BLaER1 treated with 17β-estradiol and CSF1 and Interleukin-3, amounts not matched to agents 10 nM and 100 nM (cell line): ENCODE results near the gene FAM149B1.
"Not testable (repeated sequence)": the region's sequence is repeated elsewhere in the genome, so short reads cannot be mapped to it uniquely, and the experiment has no call there.

Experiments used
- H3K27ac ChIP-seq, 11 experiments: shearing (Covaris generic); formaldehyde crosslinking; 2 replicates each; pipeline ENCODE4 v1.8.1; 2022
- H3K27me3 ChIP-seq, 11 experiments: shearing (Covaris generic); formaldehyde crosslinking; 2 replicates each; pipeline ENCODE4 v1.8.1; 2022
- H3K36me3 ChIP-seq, 11 experiments: shearing (Covaris generic); formaldehyde crosslinking; 2 replicates each; pipeline ENCODE4 v1.8.1; 2022
- H3K4me1 ChIP-seq, 10 experiments: shearing (Covaris generic); formaldehyde crosslinking; 2 replicates each; pipeline ENCODE4 v1.8.1; 2022
- H3K4me2 ChIP-seq, 11 experiments: shearing (Covaris generic); formaldehyde crosslinking; 2 replicates each; pipeline ENCODE4 v1.8.1; 2022
- H3K4me3 ChIP-seq, 10 experiments: shearing (Covaris generic); formaldehyde crosslinking; 2 replicates each; pipeline ENCODE4 v1.8.1; 2022
- H3K9ac ChIP-seq, 11 experiments: shearing (Covaris generic); formaldehyde crosslinking; 2 replicates each; pipeline ENCODE4 v1.8.1; 2022
- H3K9me3 ChIP-seq, 11 experiments: shearing (Covaris generic); formaldehyde crosslinking; replicated peaks in 1 of 11; 2 replicates each; pipeline ENCODE4 v1.8.1; 2022
- H4K20me1 ChIP-seq, 11 experiments: shearing (Covaris generic); formaldehyde crosslinking; 2 replicates each; pipeline ENCODE4 v1.8.1; 2022
- Cebpa-rat ChIP-seq, 11 experiments: shearing (Covaris generic); IDR thresholded peaks; 2 replicates each; pipeline ENCODE4 v1.8.1; 2022

The FAM149B1 gene

GRCh38 chr10:73246646-73247508 lies 79.0 kb downstream of the FAM149B1 start, which contains the start of gene DNAJC9:
TSS of gene DNAJC9 (minus strand) at chr10:73247255. CDS start at chr10:73247189, 66 bp downstream.
- H3K27ac ChIP-seq = peak within 1 kb of the TSS; percentile 43 to 93 (median 87); a peak in 21 of 22 replicates
- H4K20me1 ChIP-seq = peaks cover 0 to 26% (median 14%) of the 10 kb centered on the region in 11 experiments; a peak in 12 of 22 replicates
- peak within 1 kb of the TSS; percentile 74 to 96 (median 85) for H3K4me3 ChIP-seq
- H3K9me3 ChIP-seq = no peaks in the 10 kb centered on the region
- no peaks in the 10 kb centered on the region for H3K27me3 ChIP-seq
- peaks cover 64 to 79% (median 73%) of the 10 kb centered on the region in 10 experiments for H3K4me1 ChIP-seq
- H3K9ac ChIP-seq = peak within 1 kb of the TSS; percentile 80 to 94 (median 91)
- H3K4me2 ChIP-seq = peak within 1 kb of the TSS; percentile 71 to 95 (median 87)
- H3K36me3 ChIP-seq = peaks cover 36 to 78% (median 64%) of the 10 kb centered on the region in 11 experiments
- no peak for TF ChIP-seq Cebpa-rat (IDR thresholded peaks at IDR 0.05)

GRCh38 chr10:73247509-73248258 lies 79.8 kb downstream of the FAM149B1 start:
- Histone ChIP-seq H4K20me1 (peaks cover 0 to 26% (median 14%) of the 10 kb centered on the region in 11 experiments; a peak in 11 of 22 replicates), H3K4me1 (peaks cover 64 to 79% (median 74%) of the 10 kb centered on the region in 10 experiments), H3K36me3 (peaks cover 28 to 70% (median 56%) of the 10 kb centered on the region in 11 experiments), H3K4me3 (peak overlapping the region; percentile 74 to 96 (median 85)), H3K9me3 (no peaks in the 10 kb centered on the region), H3K27ac (peak overlapping the region; percentile 43 to 93 (median 87); a peak in 21 of 22 replicates), H3K9ac (peak overlapping the region; percentile 80 to 94 (median 91)), H3K4me2 (peak overlapping the region; percentile 71 to 95 (median 87)), H3K27me3 (no peaks in the 10 kb centered on the region)
- no peak for TF ChIP-seq Cebpa-rat (IDR thresholded peaks at IDR 0.05)

DNA sequence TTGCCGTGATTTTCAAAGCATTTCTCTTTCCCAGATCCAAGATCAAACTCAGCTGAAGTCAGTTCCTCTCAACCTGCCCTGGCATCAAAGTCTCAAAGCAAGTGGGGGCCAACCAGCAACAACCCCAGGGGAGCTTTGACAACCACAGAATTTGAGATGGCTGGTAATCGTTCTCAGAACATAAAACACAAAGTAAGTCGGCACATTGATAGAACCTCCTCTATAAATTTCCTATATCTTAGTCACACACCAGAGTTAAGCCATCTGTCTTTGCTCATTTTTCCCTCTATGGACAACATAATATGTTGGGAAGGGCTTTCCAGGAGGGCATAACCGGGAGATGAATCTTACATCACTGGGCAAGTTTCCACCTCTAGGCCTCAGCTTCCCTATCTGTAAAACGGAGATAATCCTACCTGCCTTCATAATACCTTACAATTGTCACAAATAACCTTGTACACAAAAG lies 80.4 kb downstream of the FAM149B1 start:
- Histone ChIP-seq H3K27ac (peak overlapping the region; percentile 43 to 93 (median 87); a peak in 16 of 22 replicates), H3K4me1 (peaks cover 62 to 78% (median 74%) of the 10 kb centered on the region in 10 experiments), H3K27me3 (no peaks in the 10 kb centered on the region), H3K9me3 (no peaks in the 10 kb centered on the region), H3K36me3 (peaks cover 24 to 64% (median 50%) of the 10 kb centered on the region in 11 experiments), H3K4me2 (peak overlapping the region; percentile 71 to 95 (median 87)), H4K20me1 (peaks cover 0 to 26% (median 14%) of the 10 kb centered on the region in 11 experiments; a peak in 11 of 22 replicates), H3K9ac (peak overlapping the region; percentile 28 to 94 (median 90); a peak in 17 of 22 replicates), H3K4me3 (peak overlapping the region in 5 of 10 experiments; percentile 74 to 92 (median 83); a peak in 3 of 20 replicates)
- TF ChIP-seq Cebpa-rat (IDR thresholded peaks at IDR 0.05) = no peak

DNA sequence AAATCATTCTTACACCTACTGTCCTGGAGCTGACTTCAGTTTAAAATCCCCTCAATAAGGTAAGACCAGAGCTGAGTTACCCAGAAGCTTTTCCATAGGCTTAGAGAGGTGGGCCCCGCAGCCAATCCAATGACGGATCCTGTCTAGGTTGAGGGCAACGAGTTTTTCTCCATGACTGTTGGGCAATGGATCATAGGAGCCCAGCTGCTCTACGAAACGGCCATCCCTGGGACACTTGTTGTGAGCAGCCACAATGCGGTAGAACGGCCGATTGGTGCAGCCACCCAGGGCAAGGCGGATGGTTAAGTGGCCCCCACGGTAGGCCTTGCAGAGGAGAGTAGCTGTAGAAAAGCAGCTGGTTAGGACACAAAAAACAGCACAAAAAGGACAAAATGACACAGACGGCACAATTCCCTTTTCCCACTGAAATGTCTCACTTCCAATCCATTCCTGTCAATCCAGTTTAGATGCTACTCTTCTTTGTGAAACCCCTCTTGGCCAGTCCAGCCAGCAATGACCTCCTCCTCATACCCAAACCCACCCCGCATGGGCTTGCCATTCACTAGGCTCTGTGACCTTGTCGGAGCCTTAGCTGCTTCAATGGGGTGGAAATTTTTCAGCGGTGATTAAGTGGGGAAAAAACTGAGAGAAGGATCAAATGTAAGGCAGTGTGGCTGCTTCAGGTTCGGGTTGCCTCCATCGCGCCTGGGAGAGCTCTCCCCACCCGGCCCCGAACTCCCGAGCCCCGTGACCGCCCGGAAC lies 83.9 kb downstream of the FAM149B1 start:
- H3K9me3 ChIP-seq = no peaks in the 10 kb centered on the region
- H3K27ac ChIP-seq = peak overlapping the region; percentile 86 to 98 (median 92)

GRCh38 chr10:73252445-73253224 lies 84.7 kb downstream of the FAM149B1 start, which contains the start of gene MRPS16:
TSS of gene MRPS16 (minus strand) at chr10:73252644. CDS start at chr10:73252482, 162 bp downstream.
- H3K4me1 ChIP-seq = peaks cover 41 to 55% (median 51%) of the 10 kb centered on the region in 10 experiments
- H3K27ac ChIP-seq = peak within 1 kb of the TSS; percentile 86 to 98 (median 92)
- H3K9me3 ChIP-seq = no peaks in the 10 kb centered on the region
- no peak for TF ChIP-seq Cebpa-rat (IDR thresholded peaks at IDR 0.05)
- H3K9ac ChIP-seq = peak within 1 kb of the TSS; percentile 87 to 98 (median 93)
- H3K4me2 ChIP-seq = peak within 1 kb of the TSS; percentile 90 to 99 (median 93)
- H3K27me3 ChIP-seq = no peaks in the 10 kb centered on the region
- H3K4me3 ChIP-seq = peak within 1 kb of the TSS; percentile 66 to 96 (median 80)
- peaks cover 22 to 35% (median 27%) of the 10 kb centered on the region in 11 experiments for H3K36me3 ChIP-seq
- H4K20me1 ChIP-seq = no peaks in the 10 kb centered on the region

More for the DNA sequence above, 83.9 kb downstream of the FAM149B1 start:
- TF ChIP-seq Cebpa-rat (IDR thresholded peaks at IDR 0.05) = no peak
- Histone ChIP-seq H3K36me3 (peaks cover 22 to 35% (median 27%) of the 10 kb centered on the region in 11 experiments), H3K4me2 (peak overlapping the region; percentile 85 to 99 (median 93)), H4K20me1 (no peaks in the 10 kb centered on the region), H3K4me3 (peak overlapping the region; percentile 66 to 96 (median 80)), H3K27me3 (no peaks in the 10 kb centered on the region), H3K9ac (peak overlapping the region; percentile 87 to 98 (median 93)), H3K4me1 (peaks cover 44 to 58% (median 53%) of the 10 kb centered on the region in 10 experiments)

DNA sequence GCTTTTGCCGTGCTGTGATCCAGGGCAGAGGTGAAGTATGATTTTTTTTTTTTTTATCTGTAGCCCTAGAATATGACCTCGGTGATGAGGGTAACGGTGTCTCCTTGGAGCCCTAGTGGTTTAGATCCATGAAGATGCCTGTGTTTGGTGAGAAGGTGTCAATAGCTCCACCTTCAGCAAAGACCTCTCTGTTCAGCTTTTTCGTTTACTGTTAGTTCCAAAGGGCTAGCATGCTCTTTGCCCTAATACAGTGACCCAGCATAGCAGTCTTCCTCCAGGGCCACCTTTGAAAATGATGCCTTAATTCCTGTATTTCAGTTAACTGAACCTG lies 85.3 kb downstream of the FAM149B1 start:
- Histone ChIP-seq H3K4me2 (peak overlapping the region; percentile 84 to 98 (median 92)), H3K36me3 (peaks cover 22 to 35% (median 27%) of the 10 kb centered on the region in 11 experiments), H3K27me3 (no peaks in the 10 kb centered on the region), H3K4me1 (peaks cover 35 to 49% (median 45%) of the 10 kb centered on the region in 10 experiments), H3K9ac (peak overlapping the region; percentile 87 to 98 (median 93)), H3K4me3 (peak overlapping the region; percentile 66 to 96 (median 80)), H4K20me1 (no peaks in the 10 kb centered on the region), H3K9me3 (peaks cover 0 to 2% (median 0%) of the 10 kb centered on the region in 11 experiments; a peak in 1 of 22 replicates), H3K27ac (peak overlapping the region; percentile 86 to 98 (median 92); a peak in 21 of 22 replicates)
- TF ChIP-seq Cebpa-rat (IDR thresholded peaks at IDR 0.05) = no peak

GRCh38 chr10:73258612-73259011 lies 90.7 kb downstream of the FAM149B1 start:
- peaks cover 4 to 11% (median 6%) of the 10 kb centered on the region in 10 experiments for H3K4me1 ChIP-seq
- peaks cover 0 to 29% (median 10%) of the 10 kb centered on the region in 11 experiments; a peak in 9 of 22 replicates for H3K36me3 ChIP-seq
- H3K9me3 ChIP-seq = peaks cover 16 to 33% (median 26%) of the 10 kb centered on the region in 11 experiments
- not testable (repeated sequence) for H3K4me3 ChIP-seq, H3K27me3 ChIP-seq, H3K9ac ChIP-seq, H4K20me1 ChIP-seq, H3K27ac ChIP-seq, H3K4me2 ChIP-seq
